Loucy (cell line): ENCODE measurements around the gene KIF26A.

Experiments used
- H2AFZ ChIP-seq: fragments of 200-600 bp; sonication (generic); 2 replicates; pipeline ENCODE4 v1.6.0; 2016; ENCODE audit warnings: antibody characterized with exemption, mild to moderate bottlenecking, low read length, moderate library complexity
- H3F3A ChIP-seq: fragments of 200-600 bp; 2 replicates; pipeline ENCODE4 v1.6.0; 2016; ENCODE audit warnings: antibody characterized with exemption, low read depth, mild to moderate bottlenecking
- H3K27me3 ChIP-seq: fragments of 200-600 bp; sonication (generic); 2 replicates; pipeline ENCODE4 v1.6.1; 2014; ENCODE audit warnings: low read length, mild to moderate bottlenecking; ENCODE audit not compliant: insufficient read depth, poor library complexity, severe bottlenecking
- H3K36me3 ChIP-seq: fragments of 200-600 bp; sonication (generic); 2 replicates; pipeline ENCODE4 v1.6.1; 2016; ENCODE audit warnings: low read length; ENCODE audit not compliant: insufficient read depth
- H3K4me1 ChIP-seq: fragments of 200-600 bp; sonication (generic); 2 replicates; pipeline ENCODE4 v1.5.1; 2014; ENCODE audit warnings: low read length, mild to moderate bottlenecking; ENCODE audit not compliant: insufficient read depth, poor library complexity, severe bottlenecking
- H3K4me2 ChIP-seq: fragments of 200-600 bp; sonication (generic); 2 replicates; pipeline ENCODE4 v1.6.0; 2014; ENCODE audit warnings: antibody characterized with exemption, low read length, low read depth, mild to moderate bottlenecking; ENCODE audit not compliant: poor library complexity, severe bottlenecking
- H3K4me3 ChIP-seq: fragments of 200-600 bp; sonication (generic); 2 replicates; pipeline ENCODE4 v1.5.1; 2014; ENCODE audit warnings: low read length, mild to moderate bottlenecking, mixed read lengths; ENCODE audit not compliant: poor library complexity, severe bottlenecking
- H3K79me2 ChIP-seq: fragments of 200-600 bp; sonication (generic); 2 replicates; pipeline ENCODE4 v1.6.1; 2014; ENCODE audit warnings: low read length; ENCODE audit not compliant: insufficient read depth
- H3K9ac ChIP-seq: fragments of 200-600 bp; sonication (generic); 2 replicates; pipeline ENCODE4 v1.6.0; 2014; ENCODE audit warnings: mild to moderate bottlenecking, low read depth, low read length, moderate library complexity; ENCODE audit not compliant: poor library complexity, severe bottlenecking
- H3K9me2 ChIP-seq: fragments of 200-600 bp; sonication (generic); replicated peaks from 2 replicates; pipeline ENCODE4 v1.6.1; 2016; ENCODE audit warnings: low read depth, low read length, mixed read lengths
- H3K9me3 ChIP-seq: fragments of 200-600 bp; sonication (generic); 2 replicates; pipeline ENCODE4 v1.6.1; 2014; ENCODE audit warnings: mild to moderate bottlenecking, antibody characterized with exemption, low read length, low read depth; ENCODE audit not compliant: insufficient read depth
- H4K20me1 ChIP-seq: fragments of 200-600 bp; sonication (generic); 2 replicates; pipeline ENCODE4 v1.6.0; 2014; ENCODE audit warnings: antibody characterized with exemption, low read length, mild to moderate bottlenecking; ENCODE audit not compliant: insufficient read depth, poor library complexity, severe bottlenecking
- CTCF ChIP-seq: fragments of 200-600 bp; sonication (generic); conservative IDR thresholded peaks from 2 replicates; pipeline ENCODE4 v1.5.1; 2014; ENCODE audit warnings: mild to moderate bottlenecking, antibody characterized with exemption, low read length
- EZH2phosphoT487 ChIP-seq: fragments of 200-600 bp; IDR thresholded peaks from 2 replicates; pipeline ENCODE4 v1.6.1; 2018; ENCODE audit warnings: antibody characterized with exemption, mild to moderate bottlenecking, moderate library complexity, borderline replicate concordance

The KIF26A gene

GRCh38 chr14:104101651-104102281 lies 36.6 kb upstream of the KIF26A start:
- Histone ChIP-seq H3K4me1 (no peaks in the 10 kb centered on the region), H4K20me1 (no peaks in the 10 kb centered on the region), H3K4me3 (no peak overlapping the region), H3K36me3 (no peaks in the 10 kb centered on the region), H3K9ac (no peak overlapping the region), H3K79me2 (no peaks in the 10 kb centered on the region), H2AFZ (no peak overlapping the region), H3K9me3 (no peaks in the 10 kb centered on the region), H3F3A (no peaks in the 10 kb centered on the region), H3K4me2 (no peak overlapping the region), H3K27me3 (no peaks in the 10 kb centered on the region), H3K9me2 (no peaks in the 10 kb centered on the region)
- TF ChIP-seq EZH2phosphoT487 = no peak
- TF ChIP-seq CTCF = no peak

GRCh38 chr14:104102282-104102914 lies 36.0 kb upstream of the KIF26A start:
- H3K27me3 ChIP-seq = no peaks in the 10 kb centered on the region
- H3K9ac ChIP-seq = no peak overlapping the region
- H2AFZ ChIP-seq = no peak overlapping the region
- H3K36me3 ChIP-seq = no peaks in the 10 kb centered on the region
- H3K9me2 ChIP-seq = no peaks in the 10 kb centered on the region
- no peak overlapping the region for H3K4me3 ChIP-seq
- H3K79me2 ChIP-seq = no peaks in the 10 kb centered on the region
- no peaks in the 10 kb centered on the region for H4K20me1 ChIP-seq
- H3K4me2 ChIP-seq = no peak overlapping the region
- H3K9me3 ChIP-seq = no peaks in the 10 kb centered on the region
- no peaks in the 10 kb centered on the region for H3F3A ChIP-seq
- H3K4me1 ChIP-seq = no peaks in the 10 kb centered on the region
- TF ChIP-seq EZH2phosphoT487 = no peak
- TF ChIP-seq CTCF = no peak

- H3K27me3 ChIP-seq = no peaks in the 10 kb centered on the region
- no peaks in the 10 kb centered on the region for H3K79me2 ChIP-seq
- TF ChIP-seq EZH2phosphoT487 (no peak), CTCF (no peak)
- H2AFZ ChIP-seq = no peak overlapping the region
- H3K36me3 ChIP-seq = no peaks in the 10 kb centered on the region
- no peaks in the 10 kb centered on the region for H3K9me2 ChIP-seq
- H3K4me2 ChIP-seq = no peak overlapping the region
- H3K4me3 ChIP-seq = no peak overlapping the region
- H3K4me1 ChIP-seq = no peaks in the 10 kb centered on the region
- no peaks in the 10 kb centered on the region for H3F3A ChIP-seq
- H3K9me3 ChIP-seq = no peaks in the 10 kb centered on the region
- no peaks in the 10 kb centered on the region for H4K20me1 ChIP-seq
- no peak overlapping the region for H3K9ac ChIP-seq
These were observed 35.3 kb upstream of the KIF26A start for GRCh38 chr14:104103061-104103445.
